H9 (cell line): ENCODE data around the gene AGBL4. TPM values are rescaled to one million over a fixed set of nuclear protein-coding genes. Genes with fewer than 3 reads are reported as not detected.
A peak's percentile ranks its signal among the peaks of the same experiment; 100 is the strongest.

ENCODE experiments used
- DNase-seq: peaks from one replicate; pipeline ENCODE4 v3.0.0-alpha.2; 2017
- H2AFZ ChIP-seq: one replicate; pipeline ENCODE4 v1.6.1; 2013; ENCODE audit warnings: mild to moderate bottlenecking, low read length, control low read depth, moderate library complexity
- H2AK5ac ChIP-seq: 2 replicates; pipeline ENCODE4 v1.6.1; 2013; ENCODE audit warnings: low read length, control low read depth, mixed read lengths; ENCODE audit not compliant: insufficient read length
- H2BK120ac ChIP-seq: one replicate; pipeline ENCODE4 v1.6.1; 2013; ENCODE audit warnings: low read depth, mild to moderate bottlenecking, low read length, control low read depth, inconsistent platforms; ENCODE audit not compliant: poor library complexity, severe bottlenecking
- H2BK12ac ChIP-seq: 2 replicates; pipeline ENCODE4 v1.6.1; 2013; ENCODE audit warnings: low read length, control low read depth, mixed read lengths, low read depth; ENCODE audit not compliant: insufficient read length
- H2BK15ac ChIP-seq: 2 replicates; pipeline ENCODE4 v1.6.1; 2013; ENCODE audit warnings: low read depth, low read length, control low read depth
- H2BK20ac ChIP-seq: one replicate; pipeline ENCODE4 v1.6.1; 2013; ENCODE audit warnings: low read depth, mild to moderate bottlenecking, low read length, control low read depth, inconsistent platforms; ENCODE audit not compliant: poor library complexity, severe bottlenecking
- H2BK5ac ChIP-seq: 2 replicates; pipeline ENCODE4 v1.6.1; 2013; ENCODE audit warnings: low read length, control low read depth, mixed read lengths; ENCODE audit not compliant: insufficient read length
- H3K14ac ChIP-seq: 2 replicates; pipeline ENCODE4 v1.6.1; 2013; ENCODE audit warnings: low read length, control low read depth; ENCODE audit not compliant: insufficient read depth
- H3K18ac ChIP-seq: 2 replicates; pipeline ENCODE4 v1.6.1; 2013; ENCODE audit warnings: low read depth, mild to moderate bottlenecking, mixed read lengths, low read length, control low read depth; ENCODE audit not compliant: insufficient read length
- H3K23ac ChIP-seq: 2 replicates; pipeline ENCODE4 v1.6.1; 2013; ENCODE audit warnings: low read length, control low read depth, mixed read lengths, low read depth; ENCODE audit not compliant: insufficient read length
- H3K23me2 ChIP-seq: 2 replicates; pipeline ENCODE4 v1.6.1; 2013; ENCODE audit warnings: low read depth, mild to moderate bottlenecking, mixed read lengths, low read length, control low read depth; ENCODE audit not compliant: insufficient read length, poor library complexity, severe bottlenecking
- H3K27ac ChIP-seq: 2 replicates; pipeline ENCODE4 v1.5.1; 2013; ENCODE audit warnings: low read length, control low read depth, mixed read lengths, low read depth; ENCODE audit not compliant: insufficient read length
- H3K27me3 ChIP-seq: 2 replicates; pipeline ENCODE4 v1.6.1; 2013; ENCODE audit warnings: low read length, control low read depth, inconsistent platforms; ENCODE audit not compliant: insufficient read depth
- H3K4ac ChIP-seq: 2 replicates; pipeline ENCODE4 v1.6.1; 2013; ENCODE audit warnings: low read depth, mild to moderate bottlenecking, control low read depth, inconsistent platforms, low read length, moderate library complexity
- H3K4me1 ChIP-seq: 2 replicates; pipeline ENCODE4 v1.6.1; 2013; ENCODE audit warnings: low read length, control low read depth, inconsistent platforms; ENCODE audit not compliant: insufficient read depth
- H3K4me2 ChIP-seq: 2 replicates; pipeline ENCODE4 v1.6.1; 2013; ENCODE audit warnings: low read length, control low read depth, mixed read lengths; ENCODE audit not compliant: insufficient read length, insufficient read depth
- H3K56ac ChIP-seq: 2 replicates; pipeline ENCODE4 v1.6.1; 2013; ENCODE audit warnings: low read depth, mild to moderate bottlenecking, mixed read lengths, low read length, control low read depth; ENCODE audit not compliant: insufficient read length
- H3K79me1 ChIP-seq: 2 replicates; pipeline ENCODE4 v1.6.1; 2013; ENCODE audit warnings: low read depth, mild to moderate bottlenecking, moderate library complexity, low read length, control low read depth, inconsistent platforms; ENCODE audit not compliant: insufficient read depth, poor library complexity, severe bottlenecking
- H3K79me2 ChIP-seq: 2 replicates; pipeline ENCODE4 v1.6.1; 2013; ENCODE audit warnings: low read length, control low read depth, inconsistent platforms; ENCODE audit not compliant: insufficient read depth
- H3K9ac ChIP-seq: 2 replicates; pipeline ENCODE4 v1.6.1; 2013; ENCODE audit warnings: low read length, control low read depth, mixed read lengths; ENCODE audit not compliant: insufficient read length; ENCODE audit errors: extremely low read depth
- H3K9me3 ChIP-seq: one replicate; pipeline ENCODE4 v1.6.1; 2013; ENCODE audit warnings: low read depth, low read length, inconsistent platforms; ENCODE audit not compliant: control insufficient read depth
- H3T11ph ChIP-seq: one replicate; pipeline ENCODE4 v1.6.1; 2013; ENCODE audit warnings: mild to moderate bottlenecking, low read length, control low read depth, inconsistent platforms
- H4K20me1 ChIP-seq: one replicate; pipeline ENCODE4 v1.6.1; 2013; ENCODE audit not compliant: control insufficient read depth, insufficient read length, insufficient read depth
- H4K5ac ChIP-seq: 2 replicates; pipeline ENCODE4 v1.6.1; 2013; ENCODE audit warnings: low read depth, mild to moderate bottlenecking, mixed read lengths, low read length, control low read depth; ENCODE audit not compliant: insufficient read length
- H4K8ac ChIP-seq: replicated peaks from 2 replicates; pipeline ENCODE4 v1.6.1; 2013; ENCODE audit warnings: low read length, control low read depth, mixed read lengths, low read depth; ENCODE audit not compliant: insufficient read length
- H4K91ac ChIP-seq: 2 replicates; pipeline ENCODE4 v1.6.1; 2013; ENCODE audit warnings: low read depth, mild to moderate bottlenecking, moderate library complexity, mixed read lengths, low read length, control low read depth; ENCODE audit not compliant: insufficient read length
- H3K27ac Mint-ChIP-seq, 3 experiments: 2 replicates in 2 of 3; 3 replicates in 1 of 3; pipeline ENCODE4 v1.8.0; 2020 to 2021; ENCODE audit warnings: mixed read lengths in 3 of 3, mild to moderate bottlenecking in 1 of 3, moderate library complexity in 1 of 3
- H3K27me3 Mint-ChIP-seq: 2 replicates; pipeline ENCODE4 v1.8.0; 2021; ENCODE audit warnings: low read depth, mild to moderate bottlenecking, moderate library complexity, mixed read lengths
- H3K36me3 Mint-ChIP-seq, 3 experiments: 2 replicates in 2 of 3; 3 replicates in 1 of 3; pipeline ENCODE4 v1.8.0; 2020 to 2021; ENCODE audit warnings: low read depth in 3 of 3, mixed read lengths in 3 of 3; ENCODE audit not compliant: insufficient read depth in 1 of 3
- H3K4me1 Mint-ChIP-seq, 2 experiments: 2 replicates each; pipeline ENCODE4 v1.8.0; 2020; ENCODE audit warnings: mixed read lengths in 2 of 2
- H3K4me3 Mint-ChIP-seq, 2 experiments: 2 replicates in 1 of 2; 3 replicates in 1 of 2; pipeline ENCODE4 v1.8.0; 2020 to 2021; ENCODE audit warnings: mild to moderate bottlenecking in 2 of 2, mixed read lengths in 2 of 2, moderate library complexity in 1 of 2
- H3K9me3 Mint-ChIP-seq, 2 experiments: 2 replicates in 1 of 2; 3 replicates in 1 of 2; pipeline ENCODE4 v1.8.0; 2020; ENCODE audit warnings: mild to moderate bottlenecking in 2 of 2, mixed read lengths in 2 of 2, moderate library complexity in 1 of 2
- CTCF ChIP-seq: fragments of 200-600 bp; sonication (generic); conservative IDR thresholded peaks from 3 replicates; pipeline ENCODE4 v1.8.0; 2021; ENCODE audit warnings: antibody characterized with exemption, mild to moderate bottlenecking
- WGBS: extraction: QIAGEN DNeasy Blood & Tissue Kit; methylation state at CpG from one replicate; pipeline ENCODE4 v1.1.7; 2013; ENCODE audit warnings: missing lambda C conversion rate, low lambda C conversion rate, mixed read lengths; ENCODE audit not compliant: insufficient read length; ENCODE audit errors: extremely low coverage; 5-methylcytosine and 5-hydroxymethylcytosine counted together
- total RNA-seq: library from RNA; stranded (reverse); gene quantifications from 2 replicates; pipeline ENCODE4 v1.2.1, GENCODE V29; 2021

The AGBL4 gene
- total RNA-seq, 1 experiment from 2014 or later, result not detected

DNA sequence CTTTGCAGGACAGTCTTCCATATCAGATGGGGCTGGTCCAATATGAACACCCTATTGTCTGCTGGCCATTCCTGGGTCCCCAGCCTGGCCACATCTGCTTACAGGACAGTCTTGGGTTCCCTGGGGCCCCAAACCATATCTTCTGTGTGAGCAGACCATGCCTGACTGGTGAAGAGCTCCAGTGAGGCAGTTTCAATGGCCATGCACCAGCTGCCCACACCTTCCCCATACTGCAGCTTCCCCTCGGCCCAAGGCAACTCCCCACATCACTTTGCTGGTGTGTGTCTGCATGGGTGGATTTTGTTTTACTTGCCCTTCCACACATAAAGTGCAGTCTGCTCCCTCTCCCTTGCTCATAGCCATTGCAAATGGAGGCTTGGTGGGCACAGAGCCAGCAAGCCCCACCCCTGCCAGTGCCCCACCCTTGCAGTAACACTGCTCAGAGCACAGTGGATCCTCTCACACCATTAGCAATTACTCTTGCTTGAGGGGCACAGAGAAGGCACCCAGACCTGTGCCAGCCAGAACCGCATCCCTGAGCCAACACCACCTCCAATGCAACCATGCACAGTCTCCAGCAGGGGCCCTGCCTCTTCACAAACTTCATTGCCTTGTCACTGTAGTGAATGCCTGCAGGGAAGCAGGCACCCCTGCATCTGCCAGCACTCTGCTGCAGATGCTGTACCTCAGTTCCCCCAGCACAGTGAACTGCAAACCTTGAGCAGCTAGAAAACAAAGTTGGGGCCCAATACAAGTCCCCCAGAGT, 772.6 kb downstream of the AGBL4 start:
- H3T11ph ChIP-seq, result no peak overlapping the region
- H4K91ac ChIP-seq, result no peak overlapping the region
- no peaks in the 10 kb centered on the region for H3K4me1 ChIP-seq
- H3K36me3 Mint-ChIP-seq, result peaks cover 6 to 39% (median 6%) of the 10 kb centered on the region in 3 experiments; a peak in 6 of 7 replicates
- H3K23me2 ChIP-seq, result no peaks in the 10 kb centered on the region
- no peak overlapping the region for H3K4me3 Mint-ChIP-seq
- DNase-seq, result peak; percentile 38
- H3K9ac ChIP-seq, result no peak overlapping the region
- H3K18ac ChIP-seq, result no peak overlapping the region
- no peak overlapping the region for H3K14ac ChIP-seq
- no peak overlapping the region for H2AFZ ChIP-seq
- H2BK20ac ChIP-seq, result no peak overlapping the region
- H3K4me1 Mint-ChIP-seq, result no peaks in the 10 kb centered on the region
- no peak overlapping the region for H3K4me2 ChIP-seq
- no peak overlapping the region for H4K5ac ChIP-seq
- no peaks in the 10 kb centered on the region for H3K79me1 ChIP-seq
- H2BK15ac ChIP-seq, result no peak overlapping the region
- no peaks in the 10 kb centered on the region for H3K79me2 ChIP-seq
- no peak overlapping the region for H3K4ac ChIP-seq
- H4K20me1 ChIP-seq, result no peaks in the 10 kb centered on the region
- no CpG with 5 or more reads among the region's 2 CpGs for WGBS
- no peaks in the 10 kb centered on the region; the same call in none of the 2 replicates for H3K27me3 Mint-ChIP-seq
- H3K27ac Mint-ChIP-seq, result no peak overlapping the region; a peak in 1 of 7 replicates
- H2BK12ac ChIP-seq, result no peak overlapping the region
- peaks cover 16% of the 10 kb centered on the region for H3K9me3 ChIP-seq
- H2AK5ac ChIP-seq, result no peak overlapping the region
- no peak for TF ChIP-seq CTCF
- no peak overlapping the region for H3K23ac ChIP-seq
- H2BK120ac ChIP-seq, result no peak overlapping the region
- H3K56ac ChIP-seq, result no peak overlapping the region
- peaks cover 91 to 92% of the 10 kb centered on the region in 2 experiments for H3K9me3 Mint-ChIP-seq
- no peak overlapping the region for H3K27ac ChIP-seq
- no peak overlapping the region for H4K8ac ChIP-seq
- H3K27me3 ChIP-seq, result no peaks in the 10 kb centered on the region
- H2BK5ac ChIP-seq, result no peak overlapping the region
